HG02840 (cell line): Measurements from ENCODE around the gene SPTLC3.

Experiments used
- ATAC-seq: cut with Tn5 transposase; IDR thresholded peaks from one replicate; pipeline ENCODE4 v1.9.1; 2021; ENCODE audit warnings: mild to moderate bottlenecking, moderate library complexity, moderate number of reproducible peaks; ENCODE audit not compliant: unreplicated experiment, low FRiP score

Gene SPTLC3

GRCh38 chr20:13173201-13173600 is 164.4 kb downstream of the SPTLC3 start:
- no peak for ATAC-seq

GRCh38 chr20:13174402-13174801 is 165.6 kb downstream of the SPTLC3 start:
- no peak for ATAC-seq

- no peak for ATAC-seq
Observed at GRCh38 chr20:13180986-13181889, 172.5 kb downstream of the SPTLC3 start.

GRCh38 chr20:13183005-13183404 is 174.2 kb downstream of the SPTLC3 start:
- ATAC-seq = no peak

- ATAC-seq = no peak
Observed at GRCh38 chr20:13186043-13186774, 177.4 kb downstream of the SPTLC3 start.

GRCh38 chr20:13187899-13188298 is 179.1 kb downstream of the SPTLC3 start:
- no peak for ATAC-seq

- no peak for ATAC-seq
Observed at GRCh38 chr20:13199279-13199678, 190.5 kb downstream of the SPTLC3 start.

- ATAC-seq = no peak
Observed at GRCh38 chr20:13200767-13201500, 192.2 kb downstream of the SPTLC3 start.

- ATAC-seq = no peak
Observed at GRCh38 chr20:13202565-13202964, 193.8 kb downstream of the SPTLC3 start.

GRCh38 chr20:13205425-13205824 is 196.7 kb downstream of the SPTLC3 start:
- ATAC-seq = no peak

GRCh38 chr20:13205848-13206434 is 197.2 kb downstream of the SPTLC3 start:
- no peak for ATAC-seq

- no peak for ATAC-seq
Observed at GRCh38 chr20:13207016-13207415, 198.2 kb downstream of the SPTLC3 start.

- ATAC-seq = no peak
Observed at GRCh38 chr20:13211956-13212618, 203.3 kb downstream of the SPTLC3 start.

- ATAC-seq = no peak
Observed at GRCh38 chr20:13212750-13213149, 204.0 kb downstream of the SPTLC3 start.

- ATAC-seq = no peak
Observed at GRCh38 chr20:13213335-13213734, 204.6 kb downstream of the SPTLC3 start.

GRCh38 chr20:13216533-13216932 is 207.8 kb downstream of the SPTLC3 start:
- ATAC-seq = no peak
